ENCODE results near the gene CCDC3. TPM values are rescaled to one million over a fixed set of nuclear protein-coding genes. Genes with fewer than 3 reads are reported as not detected.

The CCDC3 gene
- total and polyA plus RNA-seq, 8 donors, result 0.60 to 4.7 (median 2.2) TPM

DNA sequence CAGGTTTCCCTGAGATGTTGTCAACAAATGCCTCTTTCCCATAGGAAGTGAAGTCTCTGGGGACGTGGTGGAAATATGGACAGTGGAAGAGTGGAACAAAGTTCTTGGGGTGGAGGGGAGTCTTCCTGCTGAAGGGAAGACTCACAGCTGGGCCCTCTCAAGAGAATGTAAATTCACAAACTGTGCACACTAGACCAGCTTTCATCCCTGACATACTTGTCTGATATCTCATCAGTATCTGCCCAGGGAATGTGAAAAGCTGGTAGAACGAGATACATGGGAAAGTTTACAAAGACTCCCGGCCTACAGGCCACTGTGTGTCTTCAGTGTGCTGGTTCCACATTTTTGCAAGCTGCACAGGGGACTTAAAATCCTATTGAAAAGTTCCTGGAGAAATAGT is 16.7 kb upstream of the CCDC3 start:
- 60 to 63% methylated on average over 3 of the region's 3 CpGs for WGBS, 2 donors
- TF ChIP-seq, protein P1, sequence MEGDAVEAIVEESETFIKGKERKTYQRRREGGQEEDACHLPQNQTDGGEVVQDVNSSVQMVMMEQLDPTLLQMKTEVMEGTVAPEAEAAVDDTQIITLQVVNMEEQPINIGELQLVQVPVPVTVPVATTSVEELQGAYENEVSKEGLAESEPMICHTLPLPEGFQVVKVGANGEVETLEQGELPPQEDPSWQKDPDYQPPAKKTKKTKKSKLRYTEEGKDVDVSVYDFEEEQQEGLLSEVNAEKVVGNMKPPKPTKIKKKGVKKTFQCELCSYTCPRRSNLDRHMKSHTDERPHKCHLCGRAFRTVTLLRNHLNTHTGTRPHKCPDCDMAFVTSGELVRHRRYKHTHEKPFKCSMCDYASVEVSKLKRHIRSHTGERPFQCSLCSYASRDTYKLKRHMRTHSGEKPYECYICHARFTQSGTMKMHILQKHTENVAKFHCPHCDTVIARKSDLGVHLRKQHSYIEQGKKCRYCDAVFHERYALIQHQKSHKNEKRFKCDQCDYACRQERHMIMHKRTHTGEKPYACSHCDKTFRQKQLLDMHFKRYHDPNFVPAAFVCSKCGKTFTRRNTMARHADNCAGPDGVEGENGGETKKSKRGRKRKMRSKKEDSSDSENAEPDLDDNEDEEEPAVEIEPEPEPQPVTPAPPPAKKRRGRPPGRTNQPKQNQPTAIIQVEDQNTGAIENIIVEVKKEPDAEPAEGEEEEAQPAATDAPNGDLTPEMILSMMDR (IDR thresholded peaks at IDR 0.05), result no peak

DNA sequence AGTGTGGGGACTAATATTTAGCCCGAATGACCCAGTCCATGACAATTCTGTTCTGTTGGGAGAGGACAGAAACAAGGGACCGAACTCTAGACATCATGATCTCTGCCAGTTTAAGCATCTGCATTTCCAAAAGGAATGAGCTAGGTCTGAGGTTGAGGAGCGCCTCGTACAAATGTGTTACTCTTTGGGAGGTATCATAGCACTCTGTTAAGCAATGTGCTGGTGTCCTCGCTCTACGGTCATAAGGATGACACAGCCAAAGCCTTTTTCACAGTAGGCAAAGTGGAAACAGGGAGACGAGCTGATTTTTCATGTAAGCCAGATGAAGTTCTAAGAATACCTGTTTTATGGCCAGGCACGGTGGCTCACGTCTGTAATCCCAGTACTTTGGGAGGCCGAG is 15.4 kb upstream of the CCDC3 start:
- Histone ChIP-seq H3K4me1 (no peaks in the 10 kb centered on the region), H3K27me3 (no peaks in the 10 kb centered on the region), H3K9me3 (no peaks in the 10 kb centered on the region), H3K27ac (no peak overlapping the region), H3K4me3 (no peak overlapping the region), H3K36me3 (no peaks in the 10 kb centered on the region)
- DNase-seq (no peak), FAIRE-seq (no peak), ATAC-seq (no peak)
- WGBS, 2 donors, result 90 to 92% methylated on average over 10 of the region's 10 CpGs
- TF ChIP-seq, protein P1 (IDR thresholded peaks at IDR 0.05), result no peak
- intact Hi-C loops (cut with DNase I), result no loop called here

More for the DNA sequence above, 16.7 kb upstream of the CCDC3 start:
- Histone ChIP-seq H3K36me3 (no peaks in the 10 kb centered on the region), H3K27me3 (no peaks in the 10 kb centered on the region), H3K4me1 (no peaks in the 10 kb centered on the region), H3K27ac (no peak overlapping the region), H3K4me3 (no peak overlapping the region), H3K9me3 (no peaks in the 10 kb centered on the region)
- FAIRE-seq, result no peak
- intact Hi-C loops (cut with DNase I), result no loop called here
- no peak for DNase-seq
- ATAC-seq, result no peak

DNA sequence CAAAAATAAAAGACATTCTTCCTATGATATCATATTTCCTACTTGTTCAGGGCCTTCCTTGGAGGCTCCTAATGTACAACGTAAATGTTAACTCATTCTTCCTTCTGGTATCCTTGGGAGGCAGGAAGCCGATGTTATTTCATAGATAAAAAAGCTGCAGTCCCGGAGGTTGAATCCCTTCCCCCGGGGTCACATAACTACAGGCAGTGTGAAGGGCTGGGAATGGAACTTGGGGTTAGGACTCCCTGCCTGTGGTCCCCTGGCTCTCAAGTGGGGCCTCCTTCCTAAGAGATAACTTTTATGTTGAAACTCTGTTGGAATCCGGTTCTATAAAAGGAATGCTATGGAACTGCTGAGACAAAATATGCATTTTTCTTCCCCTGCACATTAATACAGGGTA is 14.9 kb upstream of the CCDC3 start:
- Histone ChIP-seq H3K27ac (no peak overlapping the region), H3K4me1 (no peaks in the 10 kb centered on the region), H3K9me3 (no peaks in the 10 kb centered on the region), H3K27me3 (no peaks in the 10 kb centered on the region), H3K4me3 (no peak overlapping the region), H3K36me3 (no peaks in the 10 kb centered on the region)
- intact Hi-C loops (cut with DNase I), result no loop called here
- DNase-seq (no peak), FAIRE-seq (no peak), ATAC-seq (no peak)
- TF ChIP-seq, protein P1 (IDR thresholded peaks at IDR 0.05), result no peak
- 32% methylated on average over 5 of the region's 5 CpGs for WGBS, 2 donors

DNA sequence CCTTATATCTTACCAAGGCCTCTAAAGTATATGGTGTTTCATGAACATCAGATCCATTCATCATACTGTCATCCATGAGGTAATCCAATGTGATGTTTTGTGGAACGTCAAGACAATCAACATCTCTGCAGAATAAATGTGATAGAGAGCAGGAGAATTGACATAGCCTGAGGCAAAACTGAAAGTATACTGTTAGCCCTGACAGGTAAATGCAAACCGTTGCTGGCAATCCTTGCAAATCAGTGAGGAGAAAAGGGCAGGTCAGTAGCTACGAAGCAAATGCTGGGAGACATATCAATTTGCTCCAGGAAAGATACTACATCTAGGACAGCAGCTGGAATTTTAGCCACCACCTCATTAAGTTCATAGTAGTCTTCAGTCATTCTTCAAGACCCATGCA is 4.5 kb upstream of the CCDC3 start:
- Histone ChIP-seq H3K36me3 (no peaks in the 10 kb centered on the region), H3K4me1 (peaks cover 0 to 3% (median 0%) of the 10 kb centered on the region in 3 donors), H3K4me3 (no peak overlapping the region), H3K9me3 (no peaks in the 10 kb centered on the region), H3K27me3 (peaks cover 0 to 5% (median 1%) of the 10 kb centered on the region in 4 donors), H3K27ac (no peak overlapping the region)
- TF ChIP-seq, protein P1 (IDR thresholded peaks at IDR 0.05), result no peak
- DNase-seq, result no peak
- ATAC-seq, result no peak
- FAIRE-seq, result no peak
- intact Hi-C loops (cut with DNase I), result no loop called here
- WGBS, 2 donors, result 43 to 50% methylated on average over 3 of the region's 3 CpGs

DNA sequence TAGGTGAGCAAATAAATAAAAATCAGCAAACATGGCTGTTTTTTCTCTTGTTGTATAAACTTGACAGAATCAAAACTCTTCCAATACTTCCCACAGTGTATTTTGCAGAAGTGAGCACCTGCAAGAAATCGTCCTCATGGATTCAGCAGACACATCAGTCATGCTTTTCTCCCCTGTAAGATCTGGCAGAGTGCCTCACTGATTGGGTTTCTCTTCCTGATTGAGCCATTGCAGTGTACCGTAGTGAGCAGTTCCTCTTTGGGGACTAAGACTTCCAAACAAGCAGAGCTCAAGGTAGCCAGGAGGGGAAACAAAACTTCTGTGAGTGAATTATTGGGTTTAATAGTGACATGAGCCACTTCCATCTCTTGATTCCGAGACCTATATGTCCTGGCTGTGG is 2.2 kb upstream of the CCDC3 start:
- FAIRE-seq (no peak), ATAC-seq (no peak), DNase-seq (no peak)
- 60 to 63% methylated on average over 3 of the region's 3 CpGs for WGBS, 2 donors
- TF ChIP-seq, protein P1 (IDR thresholded peaks at IDR 0.05), result no peak
- Histone ChIP-seq H3K4me3 (no peak overlapping the region), H3K27me3 (peaks cover 0 to 5% (median 1%) of the 10 kb centered on the region in 4 donors), H3K9me3 (no peaks in the 10 kb centered on the region), H3K36me3 (no peaks in the 10 kb centered on the region), H3K27ac (no peak overlapping the region), H3K4me1 (peaks cover 0 to 3% (median 0%) of the 10 kb centered on the region in 3 donors)
- intact Hi-C loops (cut with DNase I), result no loop called here
